Measurements from ENCODE around the gene NPC1L1. TPM values are rescaled to one million over a fixed set of nuclear protein-coding genes. Genes with fewer than 3 reads are reported as not detected.

The NPC1L1 gene
- total RNA-seq, 1 experiment from 2014 or later = 0.15 TPM

DNA sequence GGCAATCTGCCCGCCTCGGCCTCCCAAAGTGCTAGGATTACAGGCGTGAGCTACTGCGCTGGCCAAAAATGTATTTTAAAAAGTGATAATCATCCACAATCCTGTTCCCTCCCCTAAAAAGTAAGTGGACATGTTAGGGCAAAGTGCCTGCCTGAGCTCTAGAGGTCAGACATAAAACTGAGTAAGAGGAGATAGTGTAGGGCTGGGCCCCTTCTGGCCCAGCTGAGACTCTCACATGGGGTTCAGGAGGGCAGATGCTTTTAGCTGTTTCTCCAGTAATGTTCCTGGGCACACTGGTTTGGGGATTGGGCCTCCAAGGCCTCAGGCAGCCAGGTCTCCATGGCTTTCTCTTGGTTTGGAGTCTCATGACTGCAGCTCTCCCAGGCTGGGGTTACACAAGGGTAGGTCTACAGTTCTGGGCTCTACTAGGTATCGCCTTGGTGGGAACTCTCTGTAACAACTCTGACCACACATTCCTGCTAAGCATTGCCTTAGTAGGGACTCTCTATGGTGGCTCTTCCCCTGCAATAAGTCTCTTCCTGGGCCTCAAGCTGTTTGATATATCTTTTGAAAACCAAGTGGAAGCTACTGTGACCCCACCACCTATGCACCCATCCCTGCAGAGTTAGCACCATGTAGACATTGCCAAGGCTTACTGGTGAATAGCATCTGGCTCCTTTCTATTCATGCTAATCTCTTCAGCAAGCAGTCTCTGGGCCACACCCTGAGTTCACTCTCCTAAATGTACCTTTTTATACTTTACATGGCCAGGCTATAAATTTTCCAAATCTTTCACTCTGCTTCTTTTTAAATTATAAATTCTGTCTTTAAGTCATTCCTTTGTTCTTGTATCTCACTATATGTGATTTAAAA lies 43.7 kb downstream of the NPC1L1 start (continued):
- TF ChIP-seq PRDM15 (CRISPR knock-in tag; IDR thresholded peaks at IDR 0.05) = no peak

DNA sequence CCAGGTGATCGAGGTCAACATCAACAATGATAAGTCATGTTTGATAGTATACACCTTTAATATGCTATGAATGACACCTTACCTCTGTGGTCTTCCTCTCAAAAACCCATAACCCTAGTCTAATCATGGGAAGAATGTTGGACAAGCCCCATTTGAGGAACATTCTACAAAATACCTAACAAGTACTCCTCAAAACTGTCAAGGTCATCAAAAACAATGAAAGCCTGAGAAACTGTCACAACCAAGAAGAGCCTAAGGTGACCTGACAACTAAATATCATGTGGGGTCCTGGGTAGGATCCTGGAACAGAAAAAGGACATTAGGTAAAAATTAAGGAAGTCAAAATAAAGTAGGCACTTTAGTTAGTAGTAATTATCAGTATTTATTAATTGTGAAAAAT lies 44.7 kb downstream of the NPC1L1 start:
- DNase-seq (ENCODE audit: low spot score) (no peak), ATAC-seq (no peak)
- H3K36me3 Mint-ChIP-seq = no peaks in the 10 kb centered on the region
- H3K4me1 Mint-ChIP-seq = no peaks in the 10 kb centered on the region
- no peak for TF ChIP-seq ZSCAN18 (CRISPR knock-in tag; IDR thresholded peaks at IDR 0.05)
- no peak for TF ChIP-seq TEAD1 (CRISPR knock-in tag; IDR thresholded peaks at IDR 0.05)
- TF ChIP-seq JUN (CRISPR knock-in tag; IDR thresholded peaks at IDR 0.05) = no peak
- TF ChIP-seq NR2C2 (CRISPR knock-in tag; IDR thresholded peaks at IDR 0.05) = no peak
- TF ChIP-seq GTF2I (CRISPR knock-in tag; conservative IDR thresholded peaks at IDR 0.05) = no peak
- TF ChIP-seq, protein P1, sequence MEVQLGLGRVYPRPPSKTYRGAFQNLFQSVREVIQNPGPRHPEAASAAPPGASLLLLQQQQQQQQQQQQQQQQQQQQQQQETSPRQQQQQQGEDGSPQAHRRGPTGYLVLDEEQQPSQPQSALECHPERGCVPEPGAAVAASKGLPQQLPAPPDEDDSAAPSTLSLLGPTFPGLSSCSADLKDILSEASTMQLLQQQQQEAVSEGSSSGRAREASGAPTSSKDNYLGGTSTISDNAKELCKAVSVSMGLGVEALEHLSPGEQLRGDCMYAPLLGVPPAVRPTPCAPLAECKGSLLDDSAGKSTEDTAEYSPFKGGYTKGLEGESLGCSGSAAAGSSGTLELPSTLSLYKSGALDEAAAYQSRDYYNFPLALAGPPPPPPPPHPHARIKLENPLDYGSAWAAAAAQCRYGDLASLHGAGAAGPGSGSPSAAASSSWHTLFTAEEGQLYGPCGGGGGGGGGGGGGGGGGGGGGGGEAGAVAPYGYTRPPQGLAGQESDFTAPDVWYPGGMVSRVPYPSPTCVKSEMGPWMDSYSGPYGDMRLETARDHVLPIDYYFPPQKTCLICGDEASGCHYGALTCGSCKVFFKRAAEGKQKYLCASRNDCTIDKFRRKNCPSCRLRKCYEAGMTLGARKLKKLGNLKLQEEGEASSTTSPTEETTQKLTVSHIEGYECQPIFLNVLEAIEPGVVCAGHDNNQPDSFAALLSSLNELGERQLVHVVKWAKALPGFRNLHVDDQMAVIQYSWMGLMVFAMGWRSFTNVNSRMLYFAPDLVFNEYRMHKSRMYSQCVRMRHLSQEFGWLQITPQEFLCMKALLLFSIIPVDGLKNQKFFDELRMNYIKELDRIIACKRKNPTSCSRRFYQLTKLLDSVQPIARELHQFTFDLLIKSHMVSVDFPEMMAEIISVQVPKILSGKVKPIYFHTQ (CRISPR knock-in tag; IDR thresholded peaks at IDR 0.05) = no peak
- TF ChIP-seq HMGA2 (CRISPR knock-in tag; IDR thresholded peaks at IDR 0.05) = no peak
- H3K27me3 Mint-ChIP-seq (ENCODE audit: low read depth) = peaks cover 5% of the 10 kb centered on the region
- no peak overlapping the region for H3K27ac Mint-ChIP-seq
- ChIA-PET POLR2A (no interaction called here), CTCF (interaction anchor here (1.0 to 1.6 kb wide), 2 partner anchors 19 to 69 kb away, joined by 3 read pairs; no protein-coding TSS in a partner anchor)
- no peak overlapping the region for H3K4me3 Mint-ChIP-seq
- no peaks in the 10 kb centered on the region for H3K9me3 Mint-ChIP-seq

DNA sequence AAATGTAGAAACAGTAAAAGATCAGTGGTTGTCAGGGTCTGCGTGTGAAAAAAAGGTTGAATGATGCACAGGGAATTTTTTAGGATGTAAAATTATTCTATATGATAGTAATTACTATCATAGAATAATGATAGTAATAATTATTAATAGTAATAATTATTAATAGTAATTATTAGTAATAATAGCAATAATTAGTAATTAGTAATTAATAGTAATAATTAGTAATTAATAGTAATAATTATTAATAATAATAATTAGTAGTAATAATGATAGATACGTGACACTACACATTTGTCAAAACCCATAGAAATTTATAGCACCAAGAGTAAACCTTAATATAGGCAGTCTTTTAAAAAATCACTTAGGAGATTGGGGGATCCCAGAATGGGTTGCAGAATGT lies 46.2 kb downstream of the NPC1L1 start:
- Mint-ChIP-seq H3K9me3 (no peaks in the 10 kb centered on the region), H3K36me3 (no peaks in the 10 kb centered on the region), H3K27me3 (ENCODE audit: low read depth) (peaks cover 5% of the 10 kb centered on the region), H3K27ac (no peak overlapping the region), H3K4me1 (peaks cover 6% of the 10 kb centered on the region), H3K4me3 (no peak overlapping the region)
- no peak for ATAC-seq
- DNase-seq (ENCODE audit: low spot score) = no peak
- ChIA-PET CTCF (no interaction called here), POLR2A (no interaction called here)
- no peak for TF ChIP-seq PRRX2 (CRISPR knock-in tag; IDR thresholded peaks at IDR 0.05)
- TF ChIP-seq HMGA2 (CRISPR knock-in tag; IDR thresholded peaks at IDR 0.05) = peak; percentile 77

DNA sequence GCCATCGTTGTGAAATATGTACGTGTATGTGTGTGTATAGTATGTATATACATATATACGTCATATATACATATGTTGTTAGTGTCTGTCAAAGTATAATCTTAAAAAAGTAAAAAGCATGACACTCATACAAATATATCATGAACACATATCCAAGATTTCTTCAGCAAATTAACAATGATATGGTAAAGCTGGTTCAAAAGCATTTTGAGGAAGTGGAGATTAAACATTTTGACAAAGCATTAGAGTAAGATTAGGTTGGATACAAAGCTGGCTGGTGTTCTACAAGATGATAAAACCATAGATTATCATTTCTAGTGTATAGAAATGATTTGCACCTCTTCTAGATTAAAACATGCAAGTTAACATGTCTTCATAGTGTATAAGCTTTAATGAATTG lies 49.9 kb downstream of the NPC1L1 start:
- Mint-ChIP-seq H3K36me3 (no peaks in the 10 kb centered on the region), H3K27me3 (ENCODE audit: low read depth) (peaks cover 5% of the 10 kb centered on the region), H3K9me3 (no peaks in the 10 kb centered on the region), H3K4me3 (peak overlapping the region; percentile 89), H3K4me1 (peaks cover 22% of the 10 kb centered on the region), H3K27ac (peak overlapping the region; percentile 99)
- no peak for ATAC-seq
- DNase-seq (ENCODE audit: low spot score) = no peak
- POLR2A ChIA-PET = no interaction called here
- no peak for TF ChIP-seq CDX4 (CRISPR knock-in tag; IDR thresholded peaks at IDR 0.05; ENCODE audit: borderline replicate concordance)
- no peak for TF ChIP-seq ATF2 (CRISPR knock-in tag; IDR thresholded peaks at IDR 0.05; ENCODE audit: borderline replicate concordance, low read depth)
- no peak for TF ChIP-seq ZNF317 (CRISPR knock-in tag; IDR thresholded peaks at IDR 0.05; ENCODE audit: borderline replicate concordance, low read depth)
- no peak for TF ChIP-seq JAZF1 (CRISPR knock-in tag; IDR thresholded peaks at IDR 0.05)
- TF ChIP-seq, protein P2, sequence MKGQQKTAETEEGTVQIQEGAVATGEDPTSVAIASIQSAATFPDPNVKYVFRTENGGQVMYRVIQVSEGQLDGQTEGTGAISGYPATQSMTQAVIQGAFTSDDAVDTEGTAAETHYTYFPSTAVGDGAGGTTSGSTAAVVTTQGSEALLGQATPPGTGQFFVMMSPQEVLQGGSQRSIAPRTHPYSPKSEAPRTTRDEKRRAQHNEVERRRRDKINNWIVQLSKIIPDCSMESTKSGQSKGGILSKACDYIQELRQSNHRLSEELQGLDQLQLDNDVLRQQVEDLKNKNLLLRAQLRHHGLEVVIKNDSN (CRISPR knock-in tag; IDR thresholded peaks at IDR 0.05) = no peak
- TF ChIP-seq ZNF512 (CRISPR knock-in tag; IDR thresholded peaks at IDR 0.05; ENCODE audit: borderline replicate concordance) = no peak
- CTCF ChIA-PET = interaction anchor here (1.2 to 3.9 kb wide), 3 partner anchors 43 to 251 kb away, joined by 3 to 17 read pairs (median 11); no protein-coding TSS in a partner anchor
